NCI-H748 treated with DMSO at 0.1 percent for 48 hours (cell line): ENCODE measurements around the gene ZFPM1.

Source experiments
- DNase-seq: peaks from one replicate; lab custom pipeline; 2025; lab: John Stamatoyannopoulos, UW

ZFPM1 gene

DNA sequence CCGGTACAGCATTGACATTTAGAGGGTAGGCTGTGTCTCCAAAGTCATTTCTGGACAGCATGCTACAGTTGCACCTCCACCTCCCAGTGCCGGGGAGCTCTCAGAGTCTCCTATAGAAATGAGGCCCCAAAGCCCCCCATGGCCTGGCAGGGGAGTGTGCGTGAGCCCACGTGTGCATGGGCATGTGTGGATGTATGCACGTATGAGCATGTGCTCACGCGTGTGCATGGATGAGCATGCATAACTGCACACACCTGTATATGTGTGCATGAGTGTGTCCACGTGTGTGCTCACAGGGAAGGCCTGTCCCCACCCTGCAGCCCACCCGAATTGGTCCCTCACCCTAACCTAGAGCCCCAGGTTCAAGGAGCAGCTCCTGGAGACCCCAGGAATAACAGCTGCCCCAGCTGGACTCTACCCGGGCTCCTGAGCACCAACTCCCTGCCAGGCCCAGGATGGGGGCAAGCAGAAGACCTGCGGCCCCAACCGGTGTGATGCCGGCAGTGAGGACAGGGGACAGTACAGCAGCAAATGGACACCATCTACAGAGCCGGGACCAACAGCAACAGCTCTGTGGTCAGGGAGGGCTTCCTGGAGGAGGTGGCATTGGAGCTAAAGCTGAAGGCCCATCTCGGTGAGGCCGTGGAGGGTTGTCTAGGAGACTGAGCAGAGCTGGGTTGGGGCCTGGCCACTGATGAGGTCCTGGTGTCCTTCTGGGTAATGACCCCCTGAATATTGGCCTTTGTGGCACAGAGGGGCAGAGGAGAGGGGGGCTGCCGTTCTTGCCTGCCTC, 35.2 kb upstream of the ZFPM1 start:
- DNase-seq, result no peak

DNA sequence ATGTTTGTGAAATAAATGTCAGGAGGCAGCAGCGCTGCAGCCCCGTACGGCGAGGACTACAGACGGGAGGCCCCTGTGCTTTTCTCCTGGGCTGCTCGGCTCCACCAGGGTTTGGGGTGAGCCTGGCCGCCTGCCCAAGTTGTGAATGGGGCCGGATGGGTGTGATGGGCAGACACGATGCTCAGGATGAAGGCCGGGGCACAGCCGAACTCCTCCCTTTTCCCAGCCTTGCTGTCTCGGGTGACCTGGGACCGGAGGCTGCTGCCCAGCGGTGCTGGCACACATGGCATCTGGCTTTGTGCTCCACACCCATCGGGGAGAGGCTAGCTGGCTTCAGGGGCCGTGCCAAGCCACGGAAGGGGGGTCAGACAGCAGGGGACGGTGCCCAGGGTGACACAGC, 34.2 kb upstream of the ZFPM1 start:
- DNase-seq, result no peak

- DNase-seq, result no peak
Measured at GRCh38 chr16:88419790-88420189, 33.3 kb upstream of the ZFPM1 start.

GRCh38 chr16:88420496-88420895, 32.6 kb upstream of the ZFPM1 start:
- no peak for DNase-seq

GRCh38 chr16:88421301-88421700, 31.8 kb upstream of the ZFPM1 start:
- no peak for DNase-seq

DNA sequence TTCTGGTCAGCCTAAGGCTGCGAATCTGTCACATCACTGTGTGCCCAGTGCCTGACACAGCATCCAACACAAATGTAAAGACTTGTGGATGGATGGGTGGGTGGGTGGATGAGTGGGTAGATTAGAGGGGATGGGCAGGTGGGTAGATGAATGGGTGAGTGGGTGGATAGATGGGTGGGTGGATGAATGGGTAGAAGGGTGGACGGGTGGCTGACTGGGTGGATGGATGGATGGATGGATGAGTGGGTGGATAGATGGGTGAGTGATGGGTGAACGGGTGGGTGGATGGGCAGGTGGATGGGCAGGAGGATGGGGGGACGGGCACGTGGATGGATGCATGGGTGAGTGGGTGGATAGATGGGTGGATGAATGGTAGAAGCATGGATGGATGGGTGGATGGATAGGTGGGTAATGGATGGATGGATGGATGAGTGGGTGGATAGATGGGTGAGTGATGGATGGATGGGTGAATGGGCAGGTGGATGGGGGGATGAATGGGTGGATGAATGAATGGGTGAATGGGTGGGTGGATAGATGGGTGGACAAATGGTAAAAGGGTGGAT, 31.1 kb upstream of the ZFPM1 start:
- no peak for DNase-seq

DNA sequence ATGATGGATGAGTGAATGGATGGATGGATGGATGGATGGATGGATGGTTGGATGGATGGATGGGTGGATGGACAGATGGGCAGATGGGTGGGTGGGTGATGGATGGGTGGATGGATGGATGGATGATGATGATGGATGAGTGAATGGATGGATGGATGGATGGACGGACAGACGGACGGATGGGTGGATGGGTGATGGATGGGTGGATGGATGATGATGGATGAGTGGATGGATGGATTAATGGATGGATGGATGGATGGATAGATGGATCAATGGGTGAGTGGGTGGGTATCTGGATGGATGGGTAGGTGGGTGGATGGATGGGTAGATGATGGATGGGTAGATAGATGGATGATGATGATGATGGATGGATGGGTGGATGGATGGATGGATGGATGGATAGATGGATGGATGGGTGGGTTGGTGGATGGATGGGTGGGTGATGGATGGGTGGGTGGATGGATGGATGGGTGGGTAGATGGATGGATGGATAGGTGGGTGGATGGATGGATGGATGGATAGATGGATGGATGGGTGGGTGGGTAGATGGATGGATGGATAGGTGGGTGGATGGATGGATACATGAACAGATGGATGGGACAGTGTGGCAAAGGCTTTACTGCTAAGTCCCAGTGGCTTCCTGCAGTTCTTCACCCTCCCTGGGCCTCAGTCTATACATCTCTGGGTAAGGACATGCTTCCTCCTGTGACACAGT, 30.2 kb upstream of the ZFPM1 start:
- no peak for DNase-seq

DNA sequence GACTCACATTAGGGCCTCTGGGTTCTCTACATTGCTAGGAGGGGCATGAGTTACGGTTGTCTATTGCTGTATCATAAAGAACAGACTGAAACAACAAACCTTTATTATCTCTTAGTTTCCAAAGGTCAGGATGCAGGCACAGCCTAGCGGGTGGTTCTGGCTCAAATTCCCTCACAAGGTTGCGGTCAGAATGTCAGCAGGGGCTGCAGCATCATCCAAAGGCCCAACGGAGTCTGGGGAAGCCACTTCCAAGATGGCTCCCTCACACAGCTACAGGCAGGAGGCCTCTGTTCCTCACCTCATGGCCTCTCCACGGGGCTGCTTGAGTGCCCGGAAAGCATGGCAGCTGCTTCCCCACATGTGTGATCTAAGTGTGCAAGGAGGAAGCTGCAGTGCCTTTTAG, 29.6 kb upstream of the ZFPM1 start:
- DNase-seq, result no peak

GRCh38 chr16:88424587-88425235, 28.4 kb upstream of the ZFPM1 start:
- no peak for DNase-seq

DNA sequence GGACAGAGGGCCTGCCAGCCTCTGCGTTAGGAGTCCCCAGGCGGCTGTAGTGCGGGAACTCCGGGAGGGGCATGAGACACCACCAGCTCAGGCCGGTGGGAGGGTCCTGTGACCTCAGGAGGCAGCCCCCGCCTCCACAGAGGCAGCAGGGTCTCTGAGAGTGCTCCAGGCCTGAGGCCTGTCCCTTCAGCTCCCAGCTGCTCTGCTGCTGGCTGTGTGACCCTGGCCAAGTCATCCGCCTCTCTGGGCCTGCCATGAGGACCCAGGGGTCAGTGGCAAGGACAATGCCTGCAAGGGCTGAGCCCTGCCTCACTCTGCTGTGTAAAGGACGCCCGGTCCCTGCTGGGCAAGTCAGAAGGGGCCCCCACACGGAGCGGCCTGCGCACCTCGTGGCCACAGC, 27.1 kb upstream of the ZFPM1 start:
- no peak for DNase-seq

DNA sequence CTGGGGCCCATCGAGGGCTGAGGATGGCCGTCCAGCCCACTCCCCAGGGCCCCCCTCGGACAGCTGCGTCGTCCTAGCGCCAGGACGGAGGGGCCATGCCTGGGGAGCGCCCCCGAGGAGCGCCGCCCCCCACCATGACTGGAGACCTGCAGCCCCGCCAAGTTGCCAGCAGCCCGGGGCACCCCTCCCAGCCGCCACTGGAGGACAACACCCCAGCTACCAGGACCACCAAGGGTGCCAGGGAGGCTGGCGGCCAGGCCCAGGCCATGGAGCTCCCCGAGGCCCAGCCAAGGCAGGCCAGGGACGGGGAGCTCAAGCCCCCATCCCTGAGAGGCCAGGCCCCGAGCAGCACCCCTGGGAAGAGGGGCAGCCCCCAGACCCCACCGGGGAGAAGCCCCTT, 25.7 kb upstream of the ZFPM1 start:
- no peak for DNase-seq

DNA sequence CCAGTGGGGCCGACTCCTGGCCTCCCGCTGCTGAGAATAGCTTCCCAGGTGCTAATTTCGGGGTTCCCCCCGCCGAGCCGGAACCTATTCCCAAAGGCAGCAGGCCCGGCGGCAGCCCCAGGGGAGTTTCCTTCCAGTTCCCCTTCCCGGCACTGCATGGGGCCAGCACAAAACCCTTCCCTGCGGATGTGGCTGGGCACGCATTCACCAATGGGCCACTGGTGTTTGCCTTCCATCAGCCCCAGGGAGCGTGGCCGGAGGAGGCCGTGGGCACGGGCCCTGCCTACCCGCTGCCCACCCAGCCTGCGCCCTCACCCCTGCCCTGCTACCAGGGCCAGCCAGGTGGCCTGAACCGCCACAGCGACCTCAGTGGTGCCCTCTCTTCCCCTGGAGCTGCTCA, 24.9 kb upstream of the ZFPM1 start:
- DNase-seq, result no peak

DNA sequence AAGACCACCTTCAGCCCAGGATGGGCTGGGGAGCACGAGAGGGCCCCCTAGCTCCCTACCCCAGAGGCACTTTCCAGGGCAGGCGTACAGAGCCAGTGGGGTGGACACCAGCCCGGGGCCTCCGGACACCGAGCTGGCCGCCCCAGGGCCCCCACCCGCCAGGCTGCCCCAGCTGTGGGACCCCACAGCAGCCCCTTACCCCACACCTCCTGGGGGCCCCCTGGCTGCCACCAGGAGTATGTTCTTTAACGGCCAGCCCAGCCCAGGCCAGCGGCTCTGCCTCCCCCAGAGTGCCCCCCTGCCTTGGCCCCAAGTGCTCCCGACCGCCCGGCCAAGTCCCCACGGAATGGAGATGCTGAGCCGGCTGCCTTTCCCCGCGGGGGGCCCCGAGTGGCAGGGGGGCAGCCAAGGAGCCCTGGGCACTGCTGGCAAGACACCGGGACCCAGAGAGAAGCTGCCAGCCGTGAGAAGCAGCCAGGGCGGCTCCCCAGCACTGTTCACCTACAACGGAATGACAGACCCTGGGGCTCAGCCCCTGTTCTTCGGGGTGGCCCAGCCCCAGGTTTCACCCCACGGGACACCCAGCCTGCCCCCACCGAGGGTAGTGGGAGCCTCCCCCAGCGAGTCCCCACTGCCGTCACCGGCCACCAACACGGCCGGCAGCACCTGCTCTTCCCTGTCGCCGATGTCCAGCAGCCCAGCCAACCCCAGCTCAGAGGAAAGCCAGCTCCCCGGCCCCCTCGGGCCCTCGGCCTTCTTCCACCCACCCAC, 24.3 kb upstream of the ZFPM1 start:
- no peak for DNase-seq

- no peak for DNase-seq
Measured at GRCh38 chr16:88429387-88430184, 23.5 kb upstream of the ZFPM1 start.

GRCh38 chr16:88430185-88430523, 22.9 kb upstream of the ZFPM1 start:
- no peak for DNase-seq

- DNase-seq, result no peak
Measured at GRCh38 chr16:88430524-88431446, 22.3 kb upstream of the ZFPM1 start.

DNA sequence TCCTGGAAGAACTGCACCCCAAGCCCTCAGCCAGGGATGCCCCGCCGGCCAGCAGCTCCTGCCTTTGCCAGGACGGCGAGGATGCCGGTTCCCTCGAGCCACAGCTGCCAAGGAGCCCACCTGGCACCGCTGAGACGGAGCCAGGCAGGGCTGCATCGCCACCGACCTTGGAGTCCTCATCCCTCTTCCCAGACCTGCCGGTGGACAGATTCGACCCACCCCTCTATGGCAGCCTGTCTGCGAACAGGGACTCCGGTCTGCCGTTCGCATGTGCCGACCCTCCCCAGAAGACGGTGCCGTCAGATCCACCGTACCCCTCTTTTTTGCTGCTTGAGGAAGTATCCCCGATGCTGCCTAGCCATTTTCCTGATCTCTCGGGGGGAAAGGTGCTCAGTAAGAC, 21.4 kb upstream of the ZFPM1 start:
- no peak for DNase-seq

GRCh38 chr16:88432174-88432573, 20.9 kb upstream of the ZFPM1 start:
- no peak for DNase-seq

- DNase-seq, result no peak
Measured at GRCh38 chr16:88432753-88433152, 20.3 kb upstream of the ZFPM1 start.

DNA sequence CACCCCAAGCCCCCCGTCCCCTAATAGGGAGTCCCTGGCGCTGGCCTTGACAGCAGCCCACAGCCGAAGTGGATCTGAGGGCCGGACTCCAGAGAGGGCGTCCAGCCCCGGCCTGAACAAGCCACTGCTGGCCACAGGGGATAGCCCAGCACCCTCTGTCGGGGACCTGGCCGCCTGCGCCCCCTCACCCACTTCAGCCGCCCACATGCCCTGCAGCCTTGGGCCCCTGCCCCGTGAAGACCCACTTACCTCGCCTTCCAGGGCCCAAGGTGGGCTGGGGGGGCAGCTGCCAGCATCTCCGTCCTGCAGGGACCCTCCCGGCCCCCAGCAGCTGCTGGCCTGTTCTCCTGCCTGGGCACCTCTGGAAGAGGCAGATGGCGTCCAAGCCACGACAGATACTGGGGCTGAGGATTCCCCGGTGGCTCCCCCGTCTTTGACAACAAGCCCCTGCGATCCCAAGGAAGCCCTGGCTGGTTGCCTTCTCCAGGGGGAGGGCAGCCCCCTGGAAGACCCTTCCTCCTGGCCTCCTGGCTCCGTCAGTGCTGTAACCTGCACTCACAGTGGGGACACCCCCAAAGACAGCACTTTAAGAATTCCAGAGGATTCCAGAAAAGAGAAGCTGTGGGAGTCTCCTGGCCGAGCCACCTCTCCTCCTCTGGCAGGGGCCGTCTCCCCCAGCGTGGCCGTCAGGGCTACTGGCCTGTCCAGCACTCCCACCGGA, 19.3 kb upstream of the ZFPM1 start:
- no peak for DNase-seq
